HepG2 (cell line): Measurements from ENCODE around the gene MTM1. TPM values are rescaled to one million over a fixed set of nuclear protein-coding genes. Genes with fewer than 3 reads are reported as not detected.

Experiments
- ATF6 ChIP-seq: sonication (generic); formaldehyde crosslinking; conservative IDR thresholded peaks from 2 replicates; pipeline ENCODE4 v1.4.0; 2020; ENCODE audit warnings: missing genetic modification reagents
- BHLHE40 ChIP-seq: IDR thresholded peaks from 2 replicates; pipeline ENCODE4 v1.6.1; 2011; ENCODE audit warnings: low read length, improper control_type of control experiment
- CBX2 ChIP-seq, 2 experiments: fragments of 200-600 bp in 1 of 2; sonication (generic); formaldehyde crosslinking in 1 of 2; IDR thresholded peaks; 2 replicates each; pipeline versions ENCODE4 v1.7.0 to v1.8.1; 2018 to 2022; ENCODE audit warnings: low read depth in 2 of 2, low read length in 1 of 2, mild to moderate bottlenecking in 1 of 2, missing genetic modification reagents in 1 of 2
- CCDC6 ChIP-seq: sonication (generic); formaldehyde crosslinking; IDR thresholded peaks from 2 replicates; pipeline ENCODE4 v1.8.1; 2022; ENCODE audit warnings: mild to moderate bottlenecking, missing genetic modification reagents, moderate library complexity
- EP300 ChIP-seq, 3 experiments: sonication (generic) in 1 of 3; formaldehyde crosslinking in 1 of 3; IDR thresholded peaks; 2 replicates each; pipeline versions ENCODE4 v1.5.1 to v1.6.1; 2011 to 2020; ENCODE audit warnings: low read depth in 2 of 3, low read length in 2 of 3, borderline replicate concordance in 1 of 3, improper control_type of control experiment in 1 of 3, mild to moderate bottlenecking in 1 of 3, missing genetic modification reagents in 1 of 3, moderate library complexity in 1 of 3
- GABPB1 ChIP-seq: IDR thresholded peaks from 2 replicates; pipeline ENCODE4 v1.6.1; 2016; ENCODE audit warnings: mild to moderate bottlenecking, missing genetic modification reagents, moderate library complexity, missing compliant biosample characterization
- GATAD1 ChIP-seq: IDR thresholded peaks from 2 replicates; pipeline ENCODE4 v1.6.1; 2016; ENCODE audit warnings: missing genetic modification reagents, missing compliant biosample characterization
- HCFC1 ChIP-seq: fragments of 150-350 bp; IDR thresholded peaks from 2 replicates; pipeline ENCODE4 v1.6.1; 2014; ENCODE audit warnings: low read depth, low read length
- HOXD1 ChIP-seq: sonication (generic); formaldehyde crosslinking; IDR thresholded peaks from 2 replicates; pipeline ENCODE4 v1.5.0; 2020; ENCODE audit warnings: missing genetic modification reagents
- IRX3 ChIP-seq: sonication (generic); formaldehyde crosslinking; IDR thresholded peaks from 2 replicates; pipeline ENCODE4 v1.8.1; 2023; ENCODE audit warnings: mild to moderate bottlenecking, low read depth, missing genetic modification reagents, borderline replicate concordance
- KAT2B ChIP-seq: fragments of 150-350 bp; IDR thresholded peaks from 2 replicates; pipeline ENCODE4 v1.6.1; 2014; ENCODE audit warnings: low read depth, low read length, borderline replicate concordance
- MIXL1 ChIP-seq: IDR thresholded peaks from 2 replicates; pipeline ENCODE4 v1.6.1; 2016
- NFYB ChIP-seq: sonication (generic); formaldehyde crosslinking; IDR thresholded peaks from 2 replicates; pipeline ENCODE4 v1.4.0; 2020; ENCODE audit warnings: missing genetic modification reagents
- NR3C1 ChIP-seq: sonication (generic); formaldehyde crosslinking; IDR thresholded peaks from 2 replicates; pipeline ENCODE4 v1.4.0; 2020; ENCODE audit warnings: missing genetic modification reagents
- PHF20 ChIP-seq: sonication (generic); formaldehyde crosslinking; IDR thresholded peaks from 2 replicates; pipeline ENCODE4 v1.5.0; 2020; ENCODE audit warnings: mild to moderate bottlenecking, missing genetic modification reagents
- RCOR2 ChIP-seq: IDR thresholded peaks from 2 replicates; pipeline ENCODE4 v1.6.1; 2016; ENCODE audit warnings: missing biosample characterization, missing genetic modification reagents
- RNF2 ChIP-seq: fragments of 450-650 bp; conservative IDR thresholded peaks from 2 replicates; pipeline ENCODE4 v1.6.1; 2016; ENCODE audit warnings: low read depth
- SATB2 ChIP-seq: sonication (generic); formaldehyde crosslinking; IDR thresholded peaks from 2 replicates; pipeline ENCODE4 v1.5.0; 2020; ENCODE audit warnings: missing genetic modification reagents
- SIX4 ChIP-seq: sonication (generic); formaldehyde crosslinking; IDR thresholded peaks from 2 replicates; pipeline ENCODE4 v1.4.0; 2020; ENCODE audit warnings: missing genetic modification reagents
- SP1 ChIP-seq, 2 experiments: fragments of 450-650 bp in 1 of 2; sonication (generic) in 1 of 2; formaldehyde crosslinking in 1 of 2; IDR thresholded peaks; 2 replicates each; pipeline versions ENCODE4 v1.4.0 to v1.6.1; 2016 to 2020; ENCODE audit warnings: missing genetic modification reagents in 1 of 2
- SP4 ChIP-seq: sonication (generic); formaldehyde crosslinking; IDR thresholded peaks from 2 replicates; pipeline ENCODE4 v1.8.1; 2023; ENCODE audit warnings: mild to moderate bottlenecking, missing genetic modification reagents
- SP5 ChIP-seq: IDR thresholded peaks from 2 replicates; pipeline ENCODE4 v1.6.1; 2016; ENCODE audit warnings: low read depth, borderline replicate concordance
- TBX2 ChIP-seq: sonication (generic); formaldehyde crosslinking; IDR thresholded peaks from 2 replicates; pipeline ENCODE4 v1.5.0; 2020; ENCODE audit warnings: missing genetic modification reagents, mild to moderate bottlenecking, borderline replicate concordance
- WIZ ChIP-seq: sonication (generic); formaldehyde crosslinking; IDR thresholded peaks from 2 replicates; pipeline ENCODE4 v1.5.1; 2020; ENCODE audit warnings: mild to moderate bottlenecking, missing genetic modification reagents
- YY1 ChIP-seq: IDR thresholded peaks from 2 replicates; pipeline ENCODE4 v1.6.1; 2011; ENCODE audit warnings: low read length, low read depth, moderate library complexity, mild to moderate bottlenecking; ENCODE audit not compliant: insufficient read depth, insufficient replicate concordance
- ZMYM4 ChIP-seq: sonication (generic); formaldehyde crosslinking; IDR thresholded peaks from 2 replicates; pipeline ENCODE4 v1.8.1; 2023; ENCODE audit warnings: mild to moderate bottlenecking, missing genetic modification reagents
- ZNF205 ChIP-seq: IDR thresholded peaks from 2 replicates; pipeline ENCODE4 v1.6.1; 2018; ENCODE audit warnings: missing biosample characterization, missing genetic modification reagents
- ZNF335 ChIP-seq: sonication (generic); formaldehyde crosslinking; IDR thresholded peaks from 2 replicates; pipeline ENCODE4 v1.4.0; 2020; ENCODE audit warnings: missing genetic modification reagents
- ZNF543 ChIP-seq: sonication (generic); formaldehyde crosslinking; IDR thresholded peaks from 2 replicates; pipeline ENCODE4 v1.4.0; 2020; ENCODE audit warnings: mild to moderate bottlenecking, missing genetic modification reagents
- ZNF737 ChIP-seq: sonication (generic); formaldehyde crosslinking; IDR thresholded peaks from 2 replicates; pipeline ENCODE4 v1.5.0; 2020; ENCODE audit warnings: missing genetic modification reagents, mild to moderate bottlenecking, borderline replicate concordance
- ZNF780A ChIP-seq: sonication (generic); formaldehyde crosslinking; IDR thresholded peaks from 2 replicates; pipeline ENCODE4 v1.8.0; 2022; ENCODE audit warnings: mild to moderate bottlenecking, missing genetic modification reagents, moderate library complexity
- polyA plus RNA-seq, 8 experiments: library from polyadenylated mRNA; depleted of rRNA in 3 of 8; stranded (reverse) in 7 of 8; unstranded in 1 of 8; fragments of >200 nt; fragmentation: Illumina TruSeq in 4 of 8; extraction: Trizol in 4 of 8; gene quantifications; 2 replicates each; pipeline versions ENCODE4 v1.2.1 to v1.2.3, GENCODE V29; 2011 to 2016; ENCODE audit warnings: low read depth in 4 of 8, missing spikeins in 1 of 8, mixed read lengths in 1 of 8; ENCODE audit not compliant: insufficient read depth in 1 of 8
- total RNA-seq, 5 experiments: library from RNA; depleted of rRNA; stranded (reverse); fragments of >200 nt; fragmentation: Illumina TruSeq; extraction: Trizol; gene quantifications; 2 replicates each; pipeline ENCODE4 v1.2.3, GENCODE V29; 2016; ENCODE audit warnings: low read depth in 1 of 5

Gene MTM1
- total and polyA plus RNA-seq, 2 of the 13 experiments (the other 11 are each of a cell fraction or from before 2014, with no cell fraction given), result 12.0 to 15.2 TPM

DNA sequence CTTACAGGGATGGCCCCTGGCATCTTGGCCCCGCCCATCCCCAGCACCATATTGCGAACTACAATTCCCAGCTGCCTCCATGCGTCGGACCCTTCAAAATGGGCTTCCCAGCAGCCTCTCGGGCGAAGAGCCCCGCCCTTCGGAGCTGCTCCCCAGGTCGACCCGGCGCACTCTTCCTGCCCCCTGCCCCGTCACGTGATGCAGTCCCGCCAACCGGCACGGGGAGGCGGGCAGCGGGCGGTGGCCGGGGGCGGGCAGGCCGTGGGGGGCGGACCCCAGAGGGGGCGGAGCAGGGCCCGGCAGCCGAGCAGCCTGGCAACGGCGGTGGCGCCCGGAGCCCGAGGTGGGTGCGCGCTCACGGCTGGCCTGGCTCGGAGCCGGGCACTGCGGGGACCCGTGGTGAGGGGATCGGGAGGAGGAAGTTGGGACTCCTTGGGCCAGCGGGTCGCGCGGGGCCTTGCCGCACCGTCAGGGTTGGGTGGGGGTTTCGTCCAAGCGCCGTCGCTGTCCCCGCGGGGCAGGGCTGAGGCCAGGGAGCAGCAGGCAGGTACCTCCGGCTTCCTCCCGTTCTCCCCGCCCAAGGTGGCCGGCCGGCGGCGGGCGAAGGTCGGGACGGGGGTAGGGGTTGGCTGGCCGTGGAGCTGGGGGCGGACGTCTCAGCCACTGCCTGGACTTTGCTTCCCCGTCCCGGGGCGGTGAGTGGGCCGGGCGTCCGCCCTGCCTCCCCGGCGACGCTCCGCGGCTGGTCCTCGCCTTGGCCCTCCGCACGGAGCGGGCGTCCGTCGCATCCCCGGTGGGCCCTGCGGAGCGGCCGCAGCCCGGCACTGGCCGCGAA lies at the start of gene MTM1 (continued):
- no peak for TF ChIP-seq CBX2 (IDR thresholded peaks at IDR 0.05; ENCODE audit: low read depth, low read length)
- no peak for TF ChIP-seq CBX2 (CRISPR knock-in tag; IDR thresholded peaks at IDR 0.05; ENCODE audit: low read depth)
- TF ChIP-seq TBX2 (CRISPR knock-in tag), result 0 out of 2 replicates have a peak, but pooled peaks have one; percentile 4
- TF ChIP-seq IRX3, result no peak
- no peak for TF ChIP-seq RCOR2 (CRISPR knock-in tag)
- peak; percentile 20; the same call in 1 of the 2 replicates for TF ChIP-seq ZMYM4 (CRISPR knock-in tag)
- peak; percentile 55 for TF ChIP-seq BHLHE40
- TF ChIP-seq MIXL1 (CRISPR knock-in tag), result no peak
- peak; percentile 42 for TF ChIP-seq SP5
- peak; percentile 61 for TF ChIP-seq NFYB (CRISPR knock-in tag)
- no peak for TF ChIP-seq WIZ (CRISPR knock-in tag)
- no peak for TF ChIP-seq SIX4 (CRISPR knock-in tag)
- TF ChIP-seq GABPB1 (CRISPR knock-in tag), result peak; percentile 89
- TF ChIP-seq ATF6 (CRISPR knock-in tag), result no peak
- TF ChIP-seq CCDC6 (CRISPR knock-in tag), result 0 out of 2 replicates have a peak, but pooled peaks have one; percentile 27
- TF ChIP-seq RNF2, result no peak
- peak; percentile 75 for TF ChIP-seq SP4 (CRISPR knock-in tag)
- no peak for TF ChIP-seq NR3C1 (CRISPR knock-in tag)
- TF ChIP-seq ZNF205, result no peak
- no peak for TF ChIP-seq SATB2 (CRISPR knock-in tag)
- TF ChIP-seq ZNF737, result no peak
- TF ChIP-seq HOXD1 (CRISPR knock-in tag), result no peak
- 0 out of 2 replicates have a peak, but pooled peaks have one; percentile 2 for TF ChIP-seq PHF20 (CRISPR knock-in tag)
- TF ChIP-seq GATAD1, result 0 out of 2 replicates have a peak, but pooled peaks have one; percentile 37
- peak; percentile 57 for TF ChIP-seq YY1
- no peak for TF ChIP-seq ZNF780A (CRISPR knock-in tag)
- TF ChIP-seq EP300 (IDR thresholded peaks at IDR 0.05; ENCODE audit: low read depth in 2 of 2, low read length in 2 of 2), result no peak
- TF ChIP-seq EP300 (CRISPR knock-in tag; IDR thresholded peaks at IDR 0.05; ENCODE audit: borderline replicate concordance), result no peak
- TF ChIP-seq KAT2B, result no peak
- no peak for TF ChIP-seq SP1 (IDR thresholded peaks at IDR 0.05)
- TF ChIP-seq SP1 (CRISPR knock-in tag; IDR thresholded peaks at IDR 0.05), result peak; percentile 54; the same call in 1 of the 2 replicates
- TF ChIP-seq ZNF543 (CRISPR knock-in tag), result no peak
- 0 out of 2 replicates have a peak, but pooled peaks have one; percentile 40 for TF ChIP-seq ZNF335
- TF ChIP-seq HCFC1, result peak; percentile 88
